ENCODE data around the gene NUPR1.
"Not testable (repeated sequence)": the region's sequence is repeated elsewhere in the genome, so short reads cannot be mapped to it uniquely, and the experiment has no call there.

The NUPR1 gene

DNA sequence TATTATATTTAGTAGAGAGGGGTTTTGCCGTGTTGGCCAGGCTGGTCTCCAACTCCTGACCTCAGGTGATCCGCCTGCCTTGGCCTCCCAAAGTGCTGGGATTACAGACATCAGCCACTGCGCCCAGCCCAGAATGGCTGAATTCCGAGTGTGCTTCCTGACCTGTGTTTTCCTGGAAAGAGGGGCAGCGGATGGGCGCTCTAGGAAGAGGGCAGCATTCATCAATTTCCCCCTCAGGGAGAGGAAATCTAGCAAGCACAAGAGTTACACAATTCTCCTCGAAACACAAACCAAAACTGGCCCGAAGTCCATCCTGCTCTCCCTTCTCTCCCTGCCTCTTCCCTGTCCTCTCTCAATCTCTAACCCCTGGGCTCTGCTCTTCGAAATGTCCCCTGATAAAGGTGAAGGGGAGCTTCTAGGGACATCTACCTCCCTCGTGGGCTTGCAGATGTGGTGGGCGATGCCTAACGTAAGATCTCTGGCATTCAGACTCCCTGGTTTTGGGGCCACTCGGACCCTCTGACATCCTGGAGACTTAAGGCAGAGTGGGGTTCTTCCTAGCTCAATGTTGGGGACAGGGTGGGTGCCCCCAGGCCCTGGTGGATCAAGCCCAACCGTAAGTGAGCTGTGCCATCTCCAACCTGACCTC, 33.2 kb downstream of the NUPR1 start:
- Mint-ChIP-seq H3K27ac (peak overlapping the region in 1 of 2 donors; percentile 7), H3K4me1 (ENCODE audit: low read depth in 2 of 2) (peaks cover 10 to 18% of the 10 kb centered on the region in 2 donors)

DNA sequence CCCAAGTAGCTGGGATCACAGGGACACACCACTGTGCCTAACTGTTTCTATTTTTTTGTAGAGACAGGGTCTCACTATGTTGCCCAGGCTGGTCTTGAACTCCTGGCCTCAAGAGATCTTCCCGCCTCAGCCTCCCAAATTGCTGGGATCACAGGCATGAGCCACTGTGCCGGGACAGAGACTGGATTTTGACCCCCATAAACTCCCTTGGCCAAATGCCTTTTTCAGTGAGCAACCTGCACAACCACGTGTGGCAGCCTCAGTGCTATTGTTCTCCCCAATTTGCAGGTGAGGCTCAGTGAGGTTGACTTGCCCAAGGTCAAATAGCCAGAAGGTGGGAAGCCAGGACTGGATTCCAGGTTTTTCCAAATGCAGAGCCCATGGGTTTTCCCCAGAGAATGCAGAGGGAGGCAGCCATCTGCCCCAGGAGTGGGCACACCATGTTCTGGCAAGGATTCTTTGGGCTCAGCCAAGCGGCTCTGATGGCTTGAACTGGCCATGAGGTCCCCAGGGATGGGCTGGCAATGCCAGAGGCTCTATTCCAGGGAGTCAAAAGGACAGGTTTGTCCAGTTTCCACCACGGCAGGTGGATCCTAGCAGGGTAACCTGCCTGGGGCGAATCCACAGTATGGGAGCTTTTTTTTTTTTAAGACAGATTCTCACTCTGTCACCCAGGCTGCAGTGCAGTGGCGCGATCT, 33.9 kb downstream of the NUPR1 start:
- Mint-ChIP-seq H3K9me3 (no peaks in the 10 kb centered on the region), H3K4me1 (ENCODE audit: low read depth in 2 of 2) (peaks cover 14 to 25% of the 10 kb centered on the region in 2 donors), H3K4me3 (no peak overlapping the region), H3K27ac (no peak overlapping the region), H3K36me3 (ENCODE audit: insufficient read depth) (no peaks in the 10 kb centered on the region), H3K27me3 (no peaks in the 10 kb centered on the region)
- DNase-seq (no peak), ATAC-seq (replicated peaks) (no peak)

More for the DNA sequence above, 33.2 kb downstream of the NUPR1 start:
- no peaks in the 10 kb centered on the region for H3K27me3 Mint-ChIP-seq
- DNase-seq (no peak), ATAC-seq (replicated peaks) (no peak)
- H3K36me3 Mint-ChIP-seq (ENCODE audit: insufficient read depth), result no peaks in the 10 kb centered on the region
- no peak overlapping the region for H3K4me3 Mint-ChIP-seq
- no peaks in the 10 kb centered on the region for H3K9me3 Mint-ChIP-seq

DNA sequence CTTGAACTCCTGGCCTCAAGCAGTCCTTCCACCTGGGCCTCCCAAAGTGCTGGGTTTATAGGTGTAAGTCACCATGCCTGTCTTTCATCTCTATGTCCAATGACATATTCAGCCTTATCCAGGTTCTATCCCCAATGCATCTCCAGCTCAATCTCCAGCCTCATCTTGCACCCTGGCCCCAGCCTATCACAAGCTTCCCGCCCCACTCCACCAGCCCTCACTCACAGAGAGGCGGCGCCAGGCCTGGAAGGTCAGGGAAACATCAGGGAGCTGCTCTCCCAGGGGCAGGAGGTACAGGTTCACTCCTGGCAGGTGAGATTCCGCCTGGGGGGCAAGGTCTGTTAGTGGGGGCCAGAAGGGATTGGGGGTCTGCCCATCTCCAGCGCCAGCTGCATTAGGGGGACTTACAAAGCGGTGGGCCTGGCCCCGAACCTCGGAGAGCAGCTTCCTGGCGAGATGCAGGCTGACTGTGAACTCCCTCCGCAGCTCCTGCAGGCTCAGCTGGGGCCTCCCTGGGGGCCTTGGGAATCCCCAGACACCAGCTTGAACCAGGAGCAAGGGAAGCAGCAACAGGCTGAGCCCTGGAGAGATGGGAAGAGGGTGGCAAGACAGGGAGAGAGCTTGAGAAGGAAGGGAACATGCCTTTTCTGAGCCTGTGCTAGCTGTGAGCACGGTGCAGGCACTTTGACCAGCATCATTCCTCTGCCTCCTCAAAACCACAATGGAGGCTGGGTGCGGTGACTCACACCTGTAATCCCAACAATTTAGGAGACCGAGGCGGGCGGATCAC, 35.1 kb downstream of the NUPR1 start:
- H3K4me1 Mint-ChIP-seq (ENCODE audit: low read depth in 2 of 2), result peaks cover 14 to 25% of the 10 kb centered on the region in 2 donors

DNA sequence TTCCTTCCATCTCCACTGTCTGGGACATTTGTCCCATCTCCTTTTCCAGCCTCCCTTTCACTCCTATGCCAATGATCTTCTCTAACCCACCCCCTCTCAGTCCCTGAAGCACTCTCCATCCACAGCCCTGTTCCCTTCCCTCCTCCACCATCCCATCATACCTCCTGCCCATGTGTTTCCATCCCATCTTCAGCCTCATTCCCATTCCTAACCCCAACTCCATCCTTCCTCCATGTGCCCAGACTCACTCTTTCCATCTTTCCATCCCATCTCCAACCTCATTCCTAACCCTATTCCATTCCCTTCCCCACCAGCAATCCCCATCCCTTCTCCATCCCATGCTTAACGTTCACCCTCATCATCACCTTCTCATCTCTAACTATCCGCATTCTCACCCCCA, 36.5 kb downstream of the NUPR1 start:
- ATAC-seq (replicated peaks) (no peak), DNase-seq (no peak)
- Mint-ChIP-seq H3K27ac (no peak overlapping the region), H3K4me1 (ENCODE audit: low read depth in 2 of 2) (peaks cover 9 to 23% of the 10 kb centered on the region in 2 donors), H3K4me3 (no peak overlapping the region), H3K9me3 (no peaks in the 10 kb centered on the region), H3K36me3 (ENCODE audit: insufficient read depth) (peaks cover 5% of the 10 kb centered on the region), H3K27me3 (no peaks in the 10 kb centered on the region)

More for the DNA sequence above, 35.1 kb downstream of the NUPR1 start:
- Mint-ChIP-seq H3K27me3 (no peaks in the 10 kb centered on the region), H3K4me3 (no peak overlapping the region), H3K36me3 (ENCODE audit: insufficient read depth) (peaks cover under 1% of the 10 kb centered on the region), H3K9me3 (no peaks in the 10 kb centered on the region), H3K27ac (no peak overlapping the region)
- DNase-seq, result no peak
- no peak for ATAC-seq (replicated peaks)

DNA sequence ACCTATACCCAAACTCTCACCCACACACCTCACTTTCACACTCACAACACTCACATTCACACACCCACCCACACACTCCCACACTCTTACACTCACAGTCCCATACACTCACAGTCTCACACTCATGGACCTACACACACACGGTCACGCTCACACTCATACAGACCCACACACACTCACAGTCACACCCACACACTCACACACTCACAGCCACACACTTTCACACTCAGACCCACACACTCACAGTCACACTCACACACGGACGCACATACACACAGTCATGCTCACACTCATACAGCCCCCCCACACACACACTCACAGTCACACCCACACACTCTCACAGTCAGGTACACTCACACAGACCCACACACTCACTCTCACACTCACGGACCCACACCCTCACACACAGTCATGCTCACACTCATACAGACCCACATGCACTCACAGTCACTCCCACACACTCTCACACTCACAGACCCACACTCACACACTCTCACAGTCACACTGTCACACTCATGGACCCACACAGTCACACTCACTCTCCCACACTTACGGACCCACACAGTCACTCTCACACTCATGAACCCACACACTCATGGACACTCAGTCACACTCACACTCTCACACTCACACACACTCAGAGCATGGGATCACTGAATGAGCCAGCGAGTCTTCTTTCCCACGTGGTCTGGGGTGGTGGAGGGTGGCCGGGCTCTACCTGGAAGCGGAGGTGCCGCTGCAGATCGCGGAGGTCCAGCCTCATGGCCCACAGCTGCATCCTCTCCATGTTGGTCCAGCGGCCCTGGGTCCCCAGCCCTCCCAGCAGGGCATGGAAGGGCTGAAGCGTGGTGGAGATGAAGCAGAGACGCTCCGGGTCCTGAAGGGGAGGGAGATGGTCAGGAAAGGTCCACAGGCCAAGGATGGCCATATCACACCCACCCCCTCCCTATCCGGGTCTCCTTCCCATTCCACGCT, 37.2 kb downstream of the NUPR1 start:
- Mint-ChIP-seq H3K4me3 (no peak overlapping the region), H3K36me3 (ENCODE audit: insufficient read depth) (peaks cover 5% of the 10 kb centered on the region), H3K27me3 (no peaks in the 10 kb centered on the region), H3K4me1 (ENCODE audit: low read depth in 2 of 2) (peaks cover 17 to 25% of the 10 kb centered on the region in 2 donors), H3K9me3 (no peaks in the 10 kb centered on the region), H3K27ac (no peak overlapping the region)
- ATAC-seq (replicated peaks) (no peak), DNase-seq (no peak)

DNA sequence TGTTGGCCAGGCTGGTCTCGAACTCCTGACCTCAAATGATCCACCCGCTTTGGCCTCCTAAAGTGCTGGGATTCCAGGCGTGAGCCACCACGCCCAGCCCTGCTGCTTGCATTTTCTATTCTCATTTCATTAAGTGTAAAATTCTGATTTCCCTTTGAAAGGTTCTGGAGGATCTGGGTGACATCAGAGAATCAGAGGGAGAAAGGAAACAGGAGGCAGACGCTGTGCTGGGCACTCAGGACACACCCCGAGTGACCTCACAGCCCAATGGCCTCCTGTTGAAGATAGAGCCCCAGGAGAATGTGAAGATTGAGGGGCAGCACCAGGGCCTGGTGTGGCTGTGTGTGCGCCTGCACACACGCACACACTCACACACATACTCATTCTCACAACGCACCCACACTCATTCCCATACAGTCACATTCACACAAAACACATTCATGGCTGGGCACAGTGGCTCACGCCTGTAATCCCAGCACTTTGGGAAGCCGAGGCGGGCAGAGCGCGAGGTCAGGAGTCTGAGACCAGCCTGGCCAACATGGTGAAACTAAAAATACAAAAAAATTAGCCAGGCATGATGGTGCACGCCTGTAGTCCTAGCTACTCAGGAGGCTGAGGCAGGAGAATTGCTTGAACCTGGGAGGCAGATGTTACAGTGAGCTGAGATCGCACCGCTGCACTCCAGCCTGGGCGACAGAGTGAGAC, 38.1 kb downstream of the NUPR1 start:
- DNase-seq; H3K4me3 Mint-ChIP-seq; H3K9me3 Mint-ChIP-seq; H3K27me3 Mint-ChIP-seq; ATAC-seq (replicated peaks); H3K36me3 Mint-ChIP-seq (ENCODE audit: insufficient read depth): not testable (repeated sequence)
- H3K4me1 Mint-ChIP-seq (ENCODE audit: low read depth in 2 of 2), result peaks cover 26 to 29% of the 10 kb centered on the region in 2 donors
- H3K27ac Mint-ChIP-seq, result peak overlapping the region in 1 of 2 donors; percentile 66

DNA sequence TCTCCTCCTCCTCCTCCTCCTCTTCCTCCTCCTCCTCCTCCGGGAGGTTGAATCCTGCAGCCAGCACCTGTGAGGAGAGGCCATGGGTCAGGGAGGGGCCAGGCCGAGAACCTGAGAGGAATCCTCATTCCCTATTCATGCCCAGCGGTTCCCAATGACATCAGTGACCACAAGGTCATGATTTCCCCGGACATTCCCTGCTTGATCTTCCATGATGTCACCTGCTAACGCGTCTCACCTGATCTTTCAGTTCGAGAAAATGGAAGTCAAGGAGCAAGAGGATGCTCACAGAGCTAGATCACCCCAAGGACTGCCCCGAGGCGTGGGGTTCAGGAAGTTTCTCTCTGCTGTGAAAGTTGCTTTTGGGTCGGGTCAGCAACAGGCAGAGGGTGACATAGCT, 38.9 kb downstream of the NUPR1 start:
- DNase-seq (no peak), ATAC-seq (replicated peaks) (no peak)
- Mint-ChIP-seq H3K36me3 (ENCODE audit: insufficient read depth) (peaks cover 10% of the 10 kb centered on the region), H3K9me3 (no peaks in the 10 kb centered on the region), H3K27ac (peak overlapping the region in 1 of 2 donors; percentile 66), H3K4me3 (no peak overlapping the region), H3K27me3 (no peaks in the 10 kb centered on the region), H3K4me1 (ENCODE audit: low read depth in 2 of 2) (peaks cover 33 to 37% of the 10 kb centered on the region in 2 donors)

DNA sequence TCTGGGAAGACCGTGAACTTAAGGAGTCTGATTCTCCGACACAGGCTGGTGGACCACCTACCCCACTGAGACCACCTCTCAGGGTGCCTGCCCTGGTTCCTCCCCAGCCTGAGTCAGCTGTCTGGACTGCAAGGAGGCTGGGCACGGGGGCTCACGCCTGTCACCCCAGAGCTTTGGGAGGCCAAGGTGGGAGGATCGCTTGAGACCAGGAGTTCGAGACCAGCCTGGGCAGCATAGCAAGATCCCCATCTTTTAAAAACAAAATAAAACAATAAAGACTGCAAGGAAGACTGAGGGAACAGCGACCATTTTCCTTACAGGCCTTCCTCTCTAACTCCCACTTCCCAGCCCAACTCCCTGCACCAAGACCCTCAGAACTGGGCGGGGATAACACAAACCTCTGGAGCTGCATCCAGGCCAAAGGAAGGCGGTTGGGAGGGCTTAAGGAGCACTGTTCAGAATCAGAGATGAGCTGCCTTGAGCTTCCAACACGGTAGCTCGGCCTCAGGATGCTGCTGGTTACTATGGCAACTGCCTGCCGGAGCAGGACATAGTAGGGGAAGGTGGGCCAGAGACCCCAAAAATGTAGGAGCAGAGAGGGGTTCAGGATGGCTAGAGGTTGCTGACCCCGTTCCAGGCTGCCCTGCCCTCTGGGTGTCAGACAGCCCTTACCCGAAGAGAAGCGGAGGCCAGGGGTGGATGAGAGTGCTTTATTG, 40.0 kb downstream of the NUPR1 start:
- DNase-seq (no peak), ATAC-seq (replicated peaks) (no peak)
- Mint-ChIP-seq H3K9me3 (no peaks in the 10 kb centered on the region), H3K27ac (peak overlapping the region in 1 of 2 donors; percentile 98), H3K36me3 (ENCODE audit: insufficient read depth) (peaks cover 10% of the 10 kb centered on the region), H3K4me1 (ENCODE audit: low read depth in 2 of 2) (peaks cover 42 to 44% of the 10 kb centered on the region in 2 donors), H3K27me3 (no peaks in the 10 kb centered on the region), H3K4me3 (no peak overlapping the region)

DNA sequence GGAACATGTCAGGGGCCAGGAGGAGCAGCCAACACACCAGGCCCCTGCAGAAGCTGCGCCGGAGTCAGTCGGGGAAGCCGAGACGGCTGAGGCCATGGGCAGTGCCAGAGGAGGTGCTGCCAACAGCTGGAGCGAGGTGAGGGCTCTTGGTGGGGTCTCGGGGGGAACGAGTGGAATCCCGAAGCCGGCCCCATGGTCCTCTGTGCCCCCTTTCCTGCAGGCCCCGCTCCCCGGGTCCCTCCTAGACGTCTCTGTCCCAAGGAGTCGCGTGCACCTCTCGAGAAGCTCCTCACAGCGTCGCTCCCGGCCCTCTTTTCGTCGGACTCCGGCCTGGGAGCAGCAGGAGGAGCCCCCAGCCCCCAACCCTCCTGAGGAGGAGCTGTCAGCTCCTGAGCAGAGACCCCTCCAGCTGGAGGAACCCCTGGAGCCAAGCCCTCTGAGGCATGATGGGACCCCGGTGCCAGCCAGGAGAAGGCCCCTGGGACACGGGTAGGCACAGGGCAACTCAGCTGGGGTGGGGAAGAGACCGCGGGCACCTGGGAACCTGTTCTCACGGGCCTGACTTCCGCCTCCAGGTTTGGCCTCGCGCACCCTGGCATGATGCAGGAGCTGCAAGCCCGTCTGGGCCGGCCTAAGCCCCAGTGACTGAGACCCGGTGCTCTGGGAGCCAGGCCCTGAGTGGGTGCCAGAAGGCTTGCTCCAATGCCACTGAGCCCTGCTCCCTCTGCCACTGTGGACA, 40.7 kb downstream of the NUPR1 start:
- H3K9me3 Mint-ChIP-seq, result no peaks in the 10 kb centered on the region
- peaks cover 50 to 52% of the 10 kb centered on the region in 2 donors for H3K4me1 Mint-ChIP-seq (ENCODE audit: low read depth in 2 of 2)
- H3K4me3 Mint-ChIP-seq, result peak overlapping the region; percentile 91 to 97
- DNase-seq, result no peak
- H3K27ac Mint-ChIP-seq, result peak overlapping the region; percentile 98
- no peaks in the 10 kb centered on the region for H3K27me3 Mint-ChIP-seq
- ATAC-seq (replicated peaks), result no peak
- H3K36me3 Mint-ChIP-seq (ENCODE audit: insufficient read depth), result peaks cover 14% of the 10 kb centered on the region

DNA sequence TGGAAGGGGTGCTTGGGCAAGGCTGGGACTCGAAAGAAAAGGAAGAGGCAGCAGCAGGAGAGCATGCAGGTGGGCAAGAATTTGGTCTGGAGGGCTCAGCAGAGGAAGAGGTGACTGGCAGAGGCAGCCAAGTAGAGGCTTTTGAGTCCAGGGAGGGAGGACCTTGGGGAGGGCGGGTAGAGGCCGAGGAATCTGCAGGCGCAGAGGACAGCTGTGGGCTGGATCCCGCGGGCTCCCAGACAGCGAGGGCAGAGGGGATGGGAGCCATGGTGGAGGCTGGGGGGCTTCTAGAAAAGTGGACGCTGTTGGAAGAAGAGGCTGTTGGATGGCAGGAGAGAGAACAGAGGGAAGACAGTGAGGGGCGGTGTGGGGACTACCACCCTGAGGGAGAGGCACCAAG, 41.4 kb downstream of the NUPR1 start:
- Mint-ChIP-seq H3K4me1 (ENCODE audit: low read depth in 2 of 2) (peaks cover 53% of the 10 kb centered on the region in 2 donors), H3K36me3 (ENCODE audit: insufficient read depth) (peaks cover 14% of the 10 kb centered on the region), H3K9me3 (no peaks in the 10 kb centered on the region), H3K4me3 (peak overlapping the region; percentile 91 to 97), H3K27me3 (no peaks in the 10 kb centered on the region), H3K27ac (peak overlapping the region; percentile 98)
- no peak for ATAC-seq (replicated peaks)
- DNase-seq, result no peak

DNA sequence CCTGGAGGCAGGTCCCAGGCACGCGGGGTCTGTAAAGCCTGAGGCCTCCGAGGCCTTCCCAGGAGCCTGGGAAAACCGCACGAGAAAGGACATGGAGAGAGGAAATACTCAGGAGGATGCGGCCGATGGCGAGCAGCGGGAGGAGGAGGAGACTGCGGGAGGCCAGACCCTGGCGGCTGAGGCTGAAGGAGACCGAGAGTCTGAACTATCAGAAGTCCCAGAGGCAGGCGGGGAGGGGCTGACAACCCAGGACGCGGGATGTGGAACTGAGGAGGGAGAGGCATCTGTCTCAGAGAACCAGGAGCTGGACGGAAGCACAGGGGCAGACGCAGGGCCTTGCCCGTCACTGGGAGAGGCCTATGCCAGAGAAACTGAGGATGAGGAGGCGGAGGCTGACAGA, 41.9 kb downstream of the NUPR1 start:
- Mint-ChIP-seq H3K9me3 (no peaks in the 10 kb centered on the region), H3K4me1 (ENCODE audit: low read depth in 2 of 2) (peaks cover 55 to 58% of the 10 kb centered on the region in 2 donors), H3K27me3 (no peaks in the 10 kb centered on the region), H3K27ac (peak overlapping the region; percentile 98), H3K36me3 (ENCODE audit: insufficient read depth) (peaks cover 20% of the 10 kb centered on the region), H3K4me3 (peak overlapping the region; percentile 91 to 97)
- DNase-seq (no peak), ATAC-seq (replicated peaks) (no peak)

Measured in effector memory CD8-positive, alpha-beta T cell (primary cell).